ENCODE measurements around the gene SH3GL3.

The SH3GL3 gene

DNA sequence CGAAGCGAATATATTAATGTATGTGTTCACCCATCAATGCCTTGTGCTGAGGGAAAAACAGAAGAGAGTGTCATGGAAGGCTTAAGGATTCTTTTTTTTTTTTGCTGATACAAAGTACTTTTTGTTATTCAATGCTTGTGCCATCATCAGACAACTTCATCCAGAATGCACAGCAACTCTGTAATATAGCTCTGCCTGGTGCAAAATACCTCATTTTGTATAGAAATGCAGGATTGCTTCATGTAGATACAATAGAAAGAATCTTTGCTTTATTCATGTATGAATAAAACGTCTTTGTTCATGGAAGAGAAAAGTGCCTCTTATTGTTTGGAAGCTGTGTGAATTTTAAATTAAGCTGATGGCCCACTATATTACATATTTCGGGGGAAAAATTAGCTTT lies 62.9 kb downstream of the SH3GL3 start:
- TF ChIP-seq ZNF274 (IDR thresholded peaks at IDR 0.05; ENCODE audit: low read depth, low read length): no peak
- H3K4me3 ChIP-seq (ENCODE audit: low read length): no peak overlapping the region

- no peak for TF ChIP-seq ZNF274 (IDR thresholded peaks at IDR 0.05; ENCODE audit: low read depth, low read length)
- H3K4me3 ChIP-seq (ENCODE audit: low read length): no peak overlapping the region
Observed at GRCh38 chr15:83512459-83512858, 65.3 kb downstream of the SH3GL3 start.

GRCh38 chr15:83514584-83514983 lies 67.4 kb downstream of the SH3GL3 start:
- no peak for TF ChIP-seq ZNF274 (IDR thresholded peaks at IDR 0.05; ENCODE audit: low read depth, low read length)
- H3K4me3 ChIP-seq (ENCODE audit: low read length): no peak overlapping the region

- no peak overlapping the region for H3K4me3 ChIP-seq (ENCODE audit: low read length)
- no peak for TF ChIP-seq ZNF274 (IDR thresholded peaks at IDR 0.05; ENCODE audit: low read depth, low read length)
Observed at GRCh38 chr15:83515164-83515563, 68.0 kb downstream of the SH3GL3 start.

DNA sequence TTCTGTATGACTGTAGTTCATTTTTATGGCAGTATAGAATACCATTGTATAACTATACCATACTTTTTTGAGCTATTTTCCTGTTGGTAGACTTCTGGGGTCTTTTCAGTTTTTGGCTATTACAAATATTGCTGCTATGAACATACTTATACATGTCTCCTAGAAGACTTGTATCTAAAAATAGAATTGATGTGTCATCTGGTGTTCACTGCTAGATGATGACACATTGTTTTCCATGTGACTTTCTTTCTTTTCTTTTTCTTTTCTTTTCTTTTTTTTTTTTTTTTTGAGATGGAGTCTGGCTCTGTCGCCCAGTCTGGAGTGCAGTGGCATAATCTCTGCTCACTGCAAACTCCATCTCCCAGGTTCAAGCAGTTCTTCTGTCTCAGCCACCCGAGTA lies 69.8 kb downstream of the SH3GL3 start:
- H3K4me3 ChIP-seq (ENCODE audit: low read length): no peak overlapping the region
- TF ChIP-seq ZNF274 (IDR thresholded peaks at IDR 0.05; ENCODE audit: low read depth, low read length): no peak

GRCh38 chr15:83526319-83526718 lies 79.2 kb downstream of the SH3GL3 start:
- no peak for TF ChIP-seq ZNF274 (IDR thresholded peaks at IDR 0.05; ENCODE audit: low read depth, low read length)

GRCh38 chr15:83533410-83533962 lies 86.3 kb downstream of the SH3GL3 start:
- H3K4me3 ChIP-seq (ENCODE audit: low read length): no peak overlapping the region
- no peak for TF ChIP-seq ZNF274 (IDR thresholded peaks at IDR 0.05; ENCODE audit: low read depth, low read length)

More at GRCh38 chr15:83526319-83526718, 79.2 kb downstream of the SH3GL3 start:
- H3K4me3 ChIP-seq (ENCODE audit: low read length): no peak overlapping the region

DNA sequence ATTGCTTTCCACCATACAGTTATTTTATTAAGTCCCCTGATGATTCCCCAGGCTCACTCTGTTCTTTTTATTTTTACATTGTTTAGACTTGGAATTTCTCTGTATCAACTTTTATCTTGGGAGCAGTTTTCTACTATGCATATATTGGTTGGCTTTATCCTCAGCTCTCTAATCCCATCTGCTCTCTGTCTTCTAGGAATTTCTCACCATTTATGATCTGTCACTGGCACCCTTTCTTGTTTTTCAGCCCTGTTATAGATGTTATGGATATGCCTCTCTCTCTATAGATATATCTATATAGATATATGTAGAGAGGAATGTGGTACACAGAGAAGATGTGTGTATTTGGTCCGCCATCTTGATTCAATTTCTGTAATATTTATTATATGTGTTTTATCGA lies 90.5 kb downstream of the SH3GL3 start:
- H3K4me3 ChIP-seq (ENCODE audit: low read length): no peak overlapping the region
- TF ChIP-seq ZNF274 (IDR thresholded peaks at IDR 0.05; ENCODE audit: low read depth, low read length): no peak

DNA sequence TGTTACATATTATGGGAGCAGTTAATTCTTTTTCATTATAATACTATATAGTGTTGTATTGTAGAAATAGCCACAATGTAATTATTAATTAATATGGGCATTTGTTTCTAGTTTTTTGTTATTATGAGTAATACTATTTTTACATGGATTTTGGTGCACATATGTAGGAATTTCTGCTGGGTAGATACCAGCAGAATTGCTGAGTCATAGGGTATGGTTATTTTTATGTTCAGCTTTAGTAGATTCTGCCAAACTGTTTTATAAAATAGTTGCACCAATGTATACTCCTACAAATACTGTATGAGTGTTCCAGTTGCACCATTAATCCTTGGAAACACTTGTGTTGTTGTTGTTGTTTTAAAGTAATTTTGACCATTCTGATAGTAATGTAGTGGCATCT lies 91.5 kb downstream of the SH3GL3 start:
- H3K4me3 ChIP-seq (ENCODE audit: low read length): no peak overlapping the region
- no peak for TF ChIP-seq ZNF274 (IDR thresholded peaks at IDR 0.05; ENCODE audit: low read depth, low read length)

DNA sequence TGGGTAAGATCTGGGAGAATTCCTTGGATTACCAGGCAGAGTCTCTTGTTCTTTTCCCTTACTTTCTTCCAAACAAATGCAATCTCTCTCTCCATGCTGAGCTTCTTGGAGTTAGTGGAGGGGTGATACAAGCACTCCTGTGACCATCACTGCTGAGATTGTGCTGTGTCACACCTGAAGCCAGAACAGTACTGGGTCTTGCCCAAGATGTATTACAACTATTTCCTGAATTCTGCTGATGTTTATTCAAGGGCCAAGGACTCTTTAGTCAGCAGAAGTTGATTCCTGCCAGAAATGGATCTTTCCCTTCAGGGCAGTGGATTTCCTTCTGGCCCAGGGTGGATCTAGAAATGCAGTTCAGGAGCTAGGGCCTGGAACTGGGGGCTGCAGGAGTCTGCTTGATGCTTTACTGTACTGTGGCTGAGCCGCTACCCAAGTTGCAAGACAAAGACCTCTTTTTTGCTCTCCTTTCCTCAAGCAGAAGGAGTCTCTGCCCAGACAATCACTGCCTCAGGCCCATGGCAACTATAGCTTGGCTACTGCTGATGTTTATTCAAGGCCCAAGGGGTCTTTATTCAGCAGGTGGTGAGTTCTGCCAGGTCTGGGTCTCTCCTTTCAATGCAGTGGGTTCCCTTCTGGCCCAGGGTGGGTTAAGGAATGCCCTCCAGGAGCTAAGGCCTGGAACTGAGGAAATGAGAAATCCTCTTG lies 98.8 kb downstream of the SH3GL3 start:
- no peak overlapping the region for H3K4me3 ChIP-seq (ENCODE audit: low read length)
- TF ChIP-seq ZNF274 (IDR thresholded peaks at IDR 0.05; ENCODE audit: low read depth, low read length): no peak

GRCh38 chr15:83546512-83546888 lies 99.4 kb downstream of the SH3GL3 start:
- TF ChIP-seq ZNF274 (IDR thresholded peaks at IDR 0.05; ENCODE audit: low read depth, low read length): no peak
- H3K4me3 ChIP-seq (ENCODE audit: low read length): no peak overlapping the region

DNA sequence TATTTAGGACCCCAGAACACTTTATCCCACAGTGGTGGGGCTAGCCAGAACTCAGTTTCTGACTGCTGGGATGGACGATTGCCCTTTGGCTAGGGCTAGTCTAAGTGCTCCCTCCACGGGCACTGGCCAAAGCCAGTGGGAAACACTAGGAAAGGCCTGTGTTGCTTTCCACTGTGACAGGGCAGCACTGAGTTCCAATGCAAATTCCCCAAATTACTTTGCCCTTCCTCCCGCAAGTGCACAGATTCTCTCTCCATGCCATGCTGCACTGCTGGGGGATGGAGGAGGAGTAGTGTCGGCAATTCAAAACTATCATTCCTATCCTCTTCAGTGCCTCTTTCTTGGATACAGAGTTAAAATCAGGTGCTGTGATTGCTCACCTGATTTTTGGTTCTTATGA lies 100.0 kb downstream of the SH3GL3 start:
- no peak overlapping the region for H3K4me3 ChIP-seq (ENCODE audit: low read length)
- no peak for TF ChIP-seq ZNF274 (IDR thresholded peaks at IDR 0.05; ENCODE audit: low read depth, low read length)

GRCh38 chr15:83549623-83550022 lies 102.5 kb downstream of the SH3GL3 start:
- no peak for TF ChIP-seq ZNF274 (IDR thresholded peaks at IDR 0.05; ENCODE audit: low read depth, low read length)
- no peak overlapping the region for H3K4me3 ChIP-seq (ENCODE audit: low read length)

- no peak overlapping the region for H3K4me3 ChIP-seq (ENCODE audit: low read length)
- no peak for TF ChIP-seq ZNF274 (IDR thresholded peaks at IDR 0.05; ENCODE audit: low read depth, low read length)
Observed at GRCh38 chr15:83554558-83554957, 107.4 kb downstream of the SH3GL3 start.

DNA sequence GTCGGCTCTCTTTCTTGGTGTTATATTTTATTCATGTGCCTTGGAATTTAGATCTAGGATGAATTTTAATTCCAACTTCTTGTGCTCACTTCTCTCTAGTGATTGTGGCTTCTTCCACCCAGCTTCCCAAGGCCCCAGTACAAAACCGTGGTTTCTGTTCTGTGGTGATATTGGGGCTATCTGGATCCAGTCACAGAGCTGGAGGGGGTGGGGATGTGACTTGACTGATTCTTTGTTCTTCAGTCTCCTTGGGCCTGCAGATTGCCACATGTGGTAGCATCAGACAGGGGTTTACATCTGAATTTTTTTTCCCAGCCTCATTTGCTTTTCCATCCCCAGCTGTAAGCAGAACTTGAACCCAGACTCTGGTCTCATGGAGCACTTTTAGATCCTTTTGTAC lies 108.2 kb downstream of the SH3GL3 start:
- no peak for TF ChIP-seq ZNF274 (IDR thresholded peaks at IDR 0.05; ENCODE audit: low read depth, low read length)
- no peak overlapping the region for H3K4me3 ChIP-seq (ENCODE audit: low read length)

DNA sequence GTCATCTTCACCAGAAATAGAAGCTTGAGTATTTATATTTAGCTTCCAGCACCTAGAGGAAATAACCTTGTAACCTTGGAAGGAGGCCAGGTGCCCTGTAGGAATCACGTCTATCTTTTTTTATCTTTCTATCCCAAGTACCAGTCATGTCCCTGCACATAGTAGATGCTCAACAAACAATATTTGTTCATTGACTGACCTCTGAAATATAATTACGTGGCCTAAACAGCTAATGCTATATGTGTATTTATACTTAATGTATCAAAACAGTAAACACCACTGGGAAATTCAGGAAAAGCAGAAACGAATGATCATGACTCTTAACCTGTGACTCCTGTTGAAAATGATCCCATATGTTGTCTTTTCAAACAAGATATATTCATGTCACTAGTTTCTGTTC lies 108.9 kb downstream of the SH3GL3 start:
- TF ChIP-seq ZNF274 (IDR thresholded peaks at IDR 0.05; ENCODE audit: low read depth, low read length): no peak
- no peak overlapping the region for H3K4me3 ChIP-seq (ENCODE audit: low read length)
